Measurements from ENCODE around the gene LSG1.
A peak's percentile ranks its signal among the peaks of the same experiment; 100 is the strongest.

LSG1 gene

DNA sequence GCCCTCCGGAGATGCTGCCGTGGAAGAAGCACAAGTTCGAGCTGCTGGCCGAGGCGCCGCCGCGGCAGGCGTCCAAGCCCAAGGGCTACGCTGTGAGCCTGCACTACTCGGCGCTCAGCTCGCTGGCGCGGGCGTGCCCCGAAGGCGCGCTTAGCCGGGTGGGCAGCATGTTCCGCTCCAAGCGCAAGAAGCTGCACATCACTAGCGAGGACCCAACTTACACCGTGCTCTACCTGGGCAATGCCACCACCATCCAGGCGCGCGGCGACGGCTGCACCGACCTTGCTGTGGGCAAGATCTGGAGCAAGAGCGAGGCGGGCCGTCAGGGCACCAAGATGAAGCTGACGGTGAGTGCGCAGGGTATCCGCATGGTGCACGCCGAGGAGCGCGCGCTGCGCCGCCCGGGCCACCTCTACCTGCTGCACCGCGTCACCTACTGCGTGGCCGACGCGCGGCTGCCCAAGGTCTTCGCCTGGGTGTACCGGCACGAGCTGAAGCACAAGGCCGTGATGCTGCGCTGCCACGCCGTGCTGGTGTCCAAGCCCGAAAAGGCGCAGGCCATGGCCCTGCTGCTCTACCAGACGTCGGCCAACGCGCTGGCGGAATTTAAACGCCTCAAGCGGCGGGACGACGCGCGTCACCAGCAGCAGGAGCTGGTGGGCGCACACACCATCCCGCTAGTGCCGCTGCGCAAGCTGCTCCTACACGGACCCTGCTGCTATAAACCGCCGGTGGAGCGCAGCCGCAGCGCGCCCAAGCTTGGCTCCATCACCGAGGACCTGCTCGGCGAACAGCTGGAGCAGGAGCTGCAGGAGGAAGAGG lies 15.0 kb upstream of the LSG1 start:
- DNase-seq: peak; percentile 61

DNA sequence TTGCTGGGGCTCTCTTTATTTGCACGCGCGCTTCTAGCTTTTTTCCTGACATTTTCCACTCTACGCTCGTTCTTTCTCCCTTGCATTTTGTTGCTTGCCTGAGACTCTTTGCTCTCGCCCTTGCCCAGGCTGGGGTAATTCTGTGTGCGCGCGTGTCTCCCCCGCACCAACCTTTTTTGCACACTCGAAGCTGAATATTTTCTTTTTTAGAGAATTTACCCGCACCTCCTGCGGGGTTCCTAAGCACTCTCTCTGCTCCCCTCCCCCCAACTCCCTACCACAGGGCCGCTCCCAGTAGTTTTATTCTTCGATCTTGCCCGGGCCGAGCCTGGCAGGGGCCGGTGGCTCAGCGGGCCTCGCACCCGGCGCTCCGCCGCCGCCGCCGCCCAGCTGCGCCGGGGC lies 14.4 kb upstream of the LSG1 start:
- peak; percentile 55 for DNase-seq

DNA sequence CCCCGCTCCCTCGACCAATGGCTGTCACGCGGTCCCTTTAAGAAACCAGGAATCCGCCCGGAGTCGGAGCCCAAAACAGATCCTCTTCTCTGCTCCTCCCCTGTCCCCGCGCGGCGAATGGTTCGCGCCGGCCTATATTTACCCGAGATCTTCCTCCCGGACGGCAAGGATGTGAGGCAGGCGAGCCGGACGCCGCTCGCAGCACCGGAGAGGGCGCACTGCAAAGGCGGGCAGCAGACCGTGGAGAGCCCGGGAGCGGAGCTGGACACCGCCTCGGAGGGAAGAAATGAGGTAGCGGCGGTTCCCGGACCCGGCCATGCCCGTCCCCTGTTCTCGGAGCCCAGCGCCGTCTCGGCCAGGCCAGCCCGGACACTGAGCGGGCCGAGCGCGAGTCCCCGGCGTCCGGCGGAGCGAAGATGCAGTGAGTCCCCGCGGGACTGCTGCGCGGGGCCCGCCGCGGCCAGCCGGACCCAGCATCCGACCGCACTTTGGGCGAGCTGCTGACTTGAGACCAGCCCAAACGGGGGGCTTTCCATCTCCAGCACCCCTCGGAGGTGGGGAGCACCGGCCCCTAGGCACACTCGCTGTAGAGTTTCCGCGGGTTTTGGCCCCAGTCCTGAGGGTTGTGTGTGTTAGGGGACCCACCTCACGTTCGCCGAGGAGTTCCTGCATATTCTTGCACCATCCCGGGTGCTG lies 13.9 kb upstream of the LSG1 start, which contains the start of gene FAM43A:
FAM43A (plus strand) TSS at position 166 of the 696 bp plus-strand sequence. CDS start 944 bp downstream, outside the sequence.
- peak; percentile 93 for DNase-seq

DNA sequence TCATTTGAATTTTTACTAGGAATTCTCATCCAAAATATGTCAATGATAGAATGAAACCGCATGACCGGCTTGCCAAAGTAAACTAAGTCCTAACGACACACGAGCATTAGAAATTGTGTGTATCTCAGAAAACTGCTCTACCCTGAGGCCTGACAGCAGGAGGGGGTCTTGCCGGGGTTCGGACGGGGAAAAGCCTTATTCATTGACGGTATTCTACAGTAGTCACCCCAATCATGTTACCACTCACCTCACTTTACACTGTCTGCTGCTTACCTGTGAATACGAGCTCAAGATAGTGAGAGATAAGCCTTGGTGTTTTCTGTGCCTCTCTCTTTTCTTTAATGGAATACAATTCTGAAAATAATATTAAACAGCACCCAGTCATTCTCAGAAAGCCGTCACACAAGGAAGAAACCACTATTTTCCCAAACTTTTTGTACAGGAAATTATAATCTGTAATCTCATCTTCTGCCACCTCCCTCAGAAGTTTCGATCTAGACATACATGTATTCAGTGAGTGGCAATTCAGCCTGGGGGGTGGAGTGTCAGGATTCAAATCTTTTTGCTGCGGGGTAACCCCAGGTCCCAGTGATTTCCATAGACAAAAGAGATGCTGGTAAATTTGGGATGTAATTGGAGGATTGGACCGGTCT lies 13.2 kb upstream of the LSG1 start:
- DNase-seq: no peak

DNA sequence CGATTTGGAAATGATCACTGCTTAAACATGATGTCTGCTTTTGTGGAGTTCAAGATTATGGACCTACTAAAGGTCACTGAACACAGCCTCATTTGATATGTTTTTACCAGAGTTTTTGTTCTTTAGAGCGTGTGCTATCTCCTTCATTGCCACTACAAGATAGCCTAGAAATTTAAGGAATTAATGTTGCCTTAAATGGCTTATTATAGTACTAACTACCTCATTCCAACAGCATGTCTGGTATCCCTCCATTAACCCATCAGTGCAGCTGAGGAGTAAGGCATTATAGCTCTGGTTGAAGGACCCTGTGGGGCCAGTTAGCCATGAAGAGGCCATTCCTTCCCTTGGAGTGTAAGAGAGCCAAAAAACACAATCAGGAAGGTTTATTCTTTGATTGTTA lies 11.4 kb upstream of the LSG1 start:
- DNase-seq: no peak

DNA sequence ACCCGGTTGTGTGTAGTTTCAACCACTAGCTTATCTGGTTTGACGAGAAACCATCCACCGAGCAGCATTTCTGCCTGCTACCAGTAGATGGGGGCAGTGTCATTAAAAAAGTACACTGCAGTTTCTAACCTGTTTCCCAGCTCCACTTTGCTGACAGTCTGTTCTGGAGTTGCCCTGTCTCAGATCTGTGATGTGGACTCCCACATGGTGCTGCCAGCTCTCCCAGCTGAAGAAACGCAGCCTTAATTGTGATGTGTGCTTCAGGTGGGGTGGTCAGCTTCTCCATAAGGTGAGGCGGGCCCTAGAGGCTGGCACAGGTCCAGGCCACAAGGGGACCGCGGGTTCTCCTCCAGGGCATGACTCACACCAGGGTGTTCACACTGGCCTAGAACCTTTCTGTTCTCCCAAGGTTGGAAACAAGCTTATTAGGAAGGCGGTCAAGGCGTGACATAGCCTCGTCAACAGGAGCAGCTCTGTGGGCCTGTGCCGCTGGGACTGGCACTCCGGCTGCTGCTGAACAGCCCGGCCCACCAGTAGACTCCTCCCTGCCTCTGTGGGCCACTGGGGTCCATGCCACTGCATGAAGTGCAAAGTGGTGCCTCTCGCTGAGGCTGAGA lies 10.8 kb upstream of the LSG1 start:
- peak; percentile 95 for DNase-seq

DNA sequence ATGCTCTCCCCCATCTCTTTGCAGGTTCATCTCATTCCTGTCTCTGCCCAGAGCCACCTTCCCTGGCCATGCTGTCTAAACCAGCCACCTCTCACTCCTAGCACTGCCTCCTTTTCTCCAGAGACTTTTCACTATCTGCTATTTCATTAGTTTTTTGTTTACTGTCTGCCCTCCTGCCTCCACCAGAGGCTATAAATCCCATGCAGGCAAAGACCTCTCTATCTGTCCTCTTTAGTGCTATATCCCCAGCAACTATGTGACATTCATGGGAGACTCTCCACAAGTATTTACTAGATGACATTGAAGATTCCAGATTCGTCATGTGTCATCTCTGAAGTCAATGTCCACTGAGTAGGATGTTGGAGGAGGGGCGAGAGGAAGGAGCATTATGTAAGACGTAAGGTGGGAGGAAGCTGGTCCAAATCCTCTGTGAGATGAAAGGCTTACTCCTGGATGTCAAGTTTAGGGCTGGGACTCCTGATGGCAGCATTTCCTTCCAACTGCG lies 10.2 kb upstream of the LSG1 start:
- DNase-seq: no peak

DNA sequence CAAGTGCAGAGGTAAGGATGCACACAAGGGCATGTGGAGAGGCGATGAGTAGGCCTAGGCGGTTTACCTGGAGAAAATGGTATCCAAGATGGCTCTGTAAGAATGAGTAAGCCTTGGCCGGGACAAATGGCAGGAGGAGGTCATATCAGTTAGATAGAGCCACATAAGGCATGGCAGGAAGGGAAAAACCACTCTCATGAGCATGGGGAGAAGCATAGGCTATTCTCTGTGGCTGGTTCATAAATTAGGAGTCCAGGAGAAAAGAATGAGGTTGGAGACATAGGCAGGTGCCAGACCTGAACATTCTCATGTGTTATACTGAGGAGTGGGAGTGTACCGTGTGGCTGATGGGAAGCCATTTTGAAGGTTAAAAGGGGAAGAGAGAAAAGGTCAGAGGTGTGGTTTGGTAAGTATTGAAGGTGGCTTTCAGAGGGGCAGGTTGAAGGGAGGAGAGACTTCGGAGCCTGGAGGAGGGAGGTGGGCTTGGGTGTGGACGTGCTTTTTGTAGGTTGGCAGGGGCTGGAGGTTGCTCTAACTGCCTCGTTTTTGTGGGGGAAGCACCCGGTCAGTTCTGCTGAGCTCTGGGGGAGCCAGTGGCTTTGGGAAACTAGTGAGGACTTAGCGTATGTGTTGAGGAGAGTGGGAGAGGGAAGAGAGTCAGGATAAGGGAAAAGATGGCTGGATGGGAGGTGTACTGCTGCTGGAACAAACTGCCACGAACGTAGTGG lies 9.1 kb upstream of the LSG1 start:
- DNase-seq: no peak

DNA sequence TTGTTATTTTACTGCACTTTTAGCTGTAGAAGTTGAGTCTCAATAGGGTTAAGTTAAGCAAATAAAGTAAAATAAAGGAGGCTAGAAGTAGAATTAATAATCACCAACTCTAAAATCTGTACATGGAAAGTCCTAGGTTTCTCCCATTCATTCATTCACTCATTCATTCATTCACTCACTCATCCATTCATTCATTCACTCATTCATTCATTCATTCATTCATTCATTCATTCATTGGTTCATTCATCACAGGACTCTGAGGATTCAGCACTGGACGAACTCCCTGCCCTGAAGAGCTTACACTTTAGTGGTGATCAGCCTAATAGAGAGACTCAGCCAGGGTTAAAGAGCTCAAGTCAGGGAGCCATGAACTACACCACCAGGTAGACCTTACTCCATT lies 4.5 kb upstream of the LSG1 start:
- DNase-seq: no peak

DNA sequence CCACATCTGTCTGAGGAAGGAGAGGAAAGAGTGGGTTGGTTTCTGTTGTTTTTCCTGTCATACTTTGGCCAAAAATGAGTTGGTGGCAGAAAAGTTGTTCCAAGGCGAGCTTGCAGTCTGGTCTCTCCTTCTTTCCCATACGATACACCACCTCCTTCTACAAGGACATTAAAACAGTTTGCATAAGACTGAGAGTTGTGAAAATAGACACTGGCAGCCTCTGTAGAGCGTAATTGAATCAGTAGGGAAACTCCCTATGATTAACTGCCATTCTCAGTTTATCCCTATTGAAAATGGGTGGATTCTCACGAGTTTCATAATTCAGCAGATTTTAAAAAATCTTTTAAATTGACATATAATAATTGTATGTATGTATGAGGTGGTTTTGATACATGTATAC lies 3.7 kb upstream of the LSG1 start:
- no peak for DNase-seq

DNA sequence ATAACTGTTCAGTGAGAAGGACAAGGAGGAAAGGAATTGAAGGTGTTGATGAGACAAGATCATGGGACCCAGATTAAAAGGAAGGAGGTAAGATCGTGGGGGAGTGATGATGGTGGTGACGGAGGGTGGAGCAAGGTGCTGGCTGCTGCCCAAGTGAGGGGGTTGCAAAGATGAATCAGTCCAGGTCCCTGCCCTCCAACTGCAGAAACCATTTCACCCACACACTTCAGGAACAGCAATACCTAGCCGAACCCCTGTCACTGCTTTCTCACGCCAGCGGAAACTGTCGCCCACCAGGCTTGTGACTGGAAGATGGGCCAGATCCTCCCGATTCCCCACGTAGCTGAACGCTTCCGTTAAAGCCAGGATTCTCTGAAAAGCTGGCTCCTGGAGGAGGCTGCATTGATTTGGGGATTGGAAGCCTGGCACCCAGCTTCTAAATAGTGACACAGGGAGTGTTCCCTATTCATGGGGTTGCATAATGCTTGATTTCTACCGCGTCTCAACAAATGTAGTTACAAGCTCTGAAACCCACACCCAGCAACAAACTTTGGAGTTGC lies 3.2 kb upstream of the LSG1 start:
- no peak for DNase-seq

DNA sequence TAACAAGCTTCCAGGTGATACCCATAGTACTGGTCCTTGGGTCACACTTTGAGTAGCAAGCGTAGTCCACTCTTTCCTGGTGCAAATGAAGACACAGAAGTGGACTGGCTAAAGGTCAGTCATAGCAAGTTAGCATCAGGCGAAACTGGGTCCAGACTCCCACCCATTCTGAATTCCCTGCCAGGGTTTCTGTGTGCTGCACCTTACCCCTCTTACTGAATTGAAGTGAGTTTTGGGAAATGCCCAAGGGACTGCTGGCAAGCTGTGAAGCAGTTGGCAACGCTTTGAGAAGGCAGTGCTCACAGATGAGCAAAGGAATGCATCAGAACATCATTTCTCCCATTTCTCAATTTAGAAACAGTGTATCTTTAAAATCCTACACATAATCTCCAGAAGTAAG lies 1.8 kb upstream of the LSG1 start:
- DNase-seq: no peak

DNA sequence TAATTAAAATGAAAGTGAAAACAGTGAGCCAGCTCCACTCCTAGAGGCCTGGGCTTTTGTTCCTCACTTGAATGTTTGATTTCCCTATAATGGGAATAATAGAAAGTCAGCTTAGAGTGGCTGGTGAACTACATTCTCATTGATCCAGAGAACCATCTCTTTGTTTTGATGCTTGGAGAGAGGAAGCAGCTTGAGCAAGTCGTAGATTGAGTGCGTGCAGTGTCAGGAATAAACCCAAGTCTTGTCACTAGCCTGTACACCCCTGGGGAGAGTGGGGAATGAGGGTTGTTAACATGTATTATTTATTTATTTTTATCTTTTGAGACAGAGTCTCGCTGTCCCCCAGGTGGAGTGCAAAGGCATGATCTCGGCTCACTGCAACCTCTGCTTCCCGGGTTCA lies 885 bp upstream of the LSG1 start:
- DNase-seq: no peak

DNA sequence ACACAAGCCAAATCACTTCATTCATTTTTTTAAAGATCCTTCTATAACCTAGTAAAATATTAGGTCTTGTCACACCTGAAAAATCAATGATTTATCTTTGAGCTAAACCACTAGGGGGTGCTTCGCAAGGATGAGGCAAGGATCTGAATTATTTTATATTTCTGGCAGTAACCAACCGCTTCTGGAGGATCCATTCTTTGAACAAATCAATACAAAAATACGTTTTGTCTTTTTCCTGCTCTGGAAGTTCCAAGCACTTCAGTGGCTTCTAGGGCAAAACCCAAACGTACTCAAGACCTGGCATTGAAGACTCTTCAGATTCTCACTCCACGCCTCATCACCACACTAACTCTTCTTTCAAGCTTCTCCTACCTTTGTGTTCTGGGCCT lies 486 bp downstream of the LSG1 start:
- DNase-seq: peak; percentile 65

DNA sequence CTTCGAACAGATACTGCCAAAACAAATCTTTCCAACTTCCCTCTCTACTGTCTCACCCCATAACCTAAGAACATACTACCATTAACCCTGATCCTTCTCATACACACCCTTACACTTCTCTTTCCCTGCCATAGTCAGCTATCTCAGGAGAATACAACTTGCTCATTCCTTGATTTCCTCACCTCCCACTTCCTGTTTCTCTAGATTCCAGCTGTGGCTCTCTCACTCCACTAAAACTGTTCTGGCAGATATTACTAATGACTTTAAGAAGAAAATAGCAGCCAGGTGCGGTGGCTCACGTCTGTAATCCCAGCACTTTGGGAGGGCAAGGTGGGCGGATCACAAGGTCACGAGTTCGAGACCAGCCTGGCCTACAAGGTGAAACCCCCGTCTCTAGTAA lies 4.6 kb downstream of the LSG1 start:
- no peak for DNase-seq

DNA sequence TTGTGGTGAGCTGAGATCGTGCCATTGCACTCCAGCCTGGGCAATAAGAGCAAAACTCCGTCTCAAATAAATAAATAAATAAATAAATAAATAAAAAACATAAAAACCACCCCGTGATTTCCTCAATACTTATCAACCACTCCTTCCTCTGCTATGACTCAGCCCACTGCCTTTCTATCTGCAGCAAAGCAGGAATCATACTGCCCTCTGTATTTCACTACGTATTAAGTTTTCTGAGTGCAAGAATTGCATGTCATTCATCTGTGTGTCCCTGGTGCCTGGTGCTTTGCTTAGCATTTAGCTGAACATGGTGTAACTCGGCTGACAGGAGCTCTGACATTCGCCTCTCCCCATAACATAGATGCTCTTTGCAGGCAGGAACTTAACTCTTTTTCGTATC lies 7.1 kb downstream of the LSG1 start:
- DNase-seq: no peak

DNA sequence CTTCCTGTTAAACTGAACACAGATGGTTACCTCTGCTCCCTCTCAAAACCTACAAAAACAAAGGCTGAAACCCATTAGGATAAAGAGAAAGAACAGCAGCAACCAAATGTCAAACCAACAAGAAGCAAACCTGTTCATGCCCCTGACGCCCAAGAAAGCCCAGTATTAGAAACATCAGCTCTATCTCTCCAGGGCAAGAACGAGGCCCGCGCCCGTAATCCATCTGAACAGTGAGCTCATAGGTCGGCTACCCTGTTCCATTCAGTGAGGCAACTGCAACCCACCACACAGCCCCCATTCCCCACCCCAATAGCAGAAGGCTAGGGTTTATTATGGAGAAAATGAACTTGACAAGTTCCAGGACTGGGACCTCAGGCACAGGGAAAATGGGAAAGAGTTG lies 10.0 kb downstream of the LSG1 start:
- no peak for DNase-seq

DNA sequence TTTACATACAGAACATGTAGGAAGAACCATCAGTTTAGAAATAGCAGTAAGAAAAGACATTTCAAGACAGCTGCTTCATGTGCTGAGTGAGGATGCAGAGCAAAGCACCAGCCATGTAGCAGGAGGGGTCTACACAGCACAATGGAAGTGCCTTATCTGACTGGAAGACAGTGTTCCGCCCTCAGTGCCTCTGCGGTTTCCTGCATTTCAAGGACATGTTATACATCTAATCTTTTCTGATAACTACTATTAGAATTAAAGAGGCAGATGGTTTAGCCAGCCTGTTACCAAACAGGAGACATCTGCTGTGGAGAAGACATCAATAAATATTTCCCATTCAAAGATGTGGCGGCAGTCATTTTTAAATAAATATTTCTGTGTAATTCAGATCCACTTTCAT lies 10.6 kb downstream of the LSG1 start:
- DNase-seq: no peak

DNA sequence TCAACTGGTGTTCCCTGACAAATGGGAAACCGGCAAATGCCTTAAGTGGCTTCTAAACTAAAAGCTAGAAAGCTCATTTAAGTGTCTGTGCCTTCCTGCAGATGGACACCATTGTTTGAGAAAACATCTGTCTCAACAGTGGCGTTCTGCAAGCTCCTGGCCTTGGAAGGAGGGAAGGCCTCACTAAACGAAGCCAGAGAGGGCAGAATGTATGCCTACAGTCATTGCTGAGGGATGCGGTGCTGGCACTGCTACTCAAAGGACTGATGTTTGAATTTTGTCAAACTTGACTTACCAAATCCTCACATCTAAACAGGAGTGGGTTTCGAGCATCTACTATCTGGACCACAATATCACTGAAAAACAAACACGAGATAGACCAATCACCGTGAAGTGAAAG lies 12.2 kb downstream of the LSG1 start:
- DNase-seq: no peak

DNA sequence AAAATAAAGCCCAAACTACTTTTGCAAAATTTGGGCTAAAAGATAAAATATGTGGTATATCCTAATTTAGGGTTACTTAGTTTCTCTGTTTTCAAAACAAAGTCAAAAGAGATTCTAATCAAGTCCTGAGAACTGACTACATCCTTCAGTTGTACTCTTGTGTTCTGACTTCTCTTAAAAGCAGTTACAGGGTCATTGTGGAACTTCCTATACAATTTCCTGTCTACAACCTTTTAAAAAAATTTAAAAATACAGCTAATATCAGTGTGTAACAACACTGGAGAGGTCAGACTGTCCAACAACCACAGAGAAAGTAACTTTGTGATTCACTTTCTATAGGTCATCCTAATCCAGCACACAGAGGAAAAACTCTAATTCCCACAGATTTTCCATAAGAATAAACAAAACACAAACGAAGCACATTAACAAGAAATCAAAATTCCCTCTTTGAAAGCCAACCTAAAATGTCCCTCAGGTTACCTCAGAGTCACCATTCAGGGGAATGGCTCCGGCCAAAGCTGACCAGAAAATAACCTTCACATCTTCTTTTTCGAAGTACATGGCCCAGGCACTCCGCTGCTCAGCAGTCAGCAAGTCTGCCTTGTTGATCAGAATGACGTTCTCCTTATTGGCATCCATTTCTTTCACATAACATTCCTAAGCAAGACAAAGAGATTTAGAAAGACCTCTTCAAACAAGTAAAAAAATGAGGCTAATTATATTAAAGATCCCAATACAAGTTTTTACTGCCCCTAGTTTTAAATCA lies 13.3 kb downstream of the LSG1 start:
- DNase-seq: no peak

DNA sequence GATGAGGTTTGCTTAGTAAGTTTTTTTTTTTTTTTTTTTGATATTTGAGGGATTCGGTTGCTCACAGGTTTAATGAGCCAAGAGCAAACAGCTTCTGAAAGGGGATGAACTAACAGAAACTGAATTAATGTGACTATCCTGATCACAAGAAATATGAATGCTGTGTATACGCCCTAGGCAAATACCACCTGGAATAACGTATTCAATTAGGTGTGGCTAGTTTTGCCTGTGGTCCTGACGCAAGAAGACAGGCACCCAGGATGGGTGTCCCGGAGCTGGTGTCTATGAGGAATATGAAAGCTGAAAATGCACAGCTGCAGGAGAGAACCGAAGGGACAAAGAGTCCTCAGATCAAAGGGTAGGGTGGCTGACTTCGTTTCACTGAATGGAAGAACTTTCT lies 14.6 kb downstream of the LSG1 start:
- DNase-seq: no peak

DNA sequence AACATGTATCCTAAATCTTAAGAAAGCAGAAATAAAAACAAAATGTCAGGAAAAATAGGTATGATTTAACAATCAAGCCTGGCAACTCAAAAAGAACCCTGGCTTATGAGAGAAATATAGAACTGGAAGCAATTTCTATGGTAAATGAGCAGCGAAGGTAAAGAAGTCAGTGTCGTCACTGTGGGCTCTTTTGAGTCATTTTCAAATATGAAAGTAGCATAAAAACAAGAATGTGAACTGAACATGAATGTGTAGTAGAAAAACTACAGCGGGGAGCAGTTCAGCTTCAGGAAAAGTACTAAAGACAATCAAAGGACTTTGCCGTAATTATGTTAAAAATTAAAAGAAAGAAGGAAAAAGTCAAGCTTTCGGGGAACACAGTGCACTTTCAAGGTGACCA lies 17.5 kb downstream of the LSG1 start:
- no peak for DNase-seq

All from DMS79 treated with DMSO at 0.1 percent for 48 hours (cell line).